SW480 (cell line): ENCODE measurements around the gene PLAU.
A peak's percentile ranks its signal among the peaks of the same experiment; 100 is the strongest.

Source experiments
- DNase-seq: peaks from one replicate; pipeline ENCODE4 v3.0.0-alpha.2; 2016; ENCODE audit warnings: low spot score

The PLAU gene

DNA sequence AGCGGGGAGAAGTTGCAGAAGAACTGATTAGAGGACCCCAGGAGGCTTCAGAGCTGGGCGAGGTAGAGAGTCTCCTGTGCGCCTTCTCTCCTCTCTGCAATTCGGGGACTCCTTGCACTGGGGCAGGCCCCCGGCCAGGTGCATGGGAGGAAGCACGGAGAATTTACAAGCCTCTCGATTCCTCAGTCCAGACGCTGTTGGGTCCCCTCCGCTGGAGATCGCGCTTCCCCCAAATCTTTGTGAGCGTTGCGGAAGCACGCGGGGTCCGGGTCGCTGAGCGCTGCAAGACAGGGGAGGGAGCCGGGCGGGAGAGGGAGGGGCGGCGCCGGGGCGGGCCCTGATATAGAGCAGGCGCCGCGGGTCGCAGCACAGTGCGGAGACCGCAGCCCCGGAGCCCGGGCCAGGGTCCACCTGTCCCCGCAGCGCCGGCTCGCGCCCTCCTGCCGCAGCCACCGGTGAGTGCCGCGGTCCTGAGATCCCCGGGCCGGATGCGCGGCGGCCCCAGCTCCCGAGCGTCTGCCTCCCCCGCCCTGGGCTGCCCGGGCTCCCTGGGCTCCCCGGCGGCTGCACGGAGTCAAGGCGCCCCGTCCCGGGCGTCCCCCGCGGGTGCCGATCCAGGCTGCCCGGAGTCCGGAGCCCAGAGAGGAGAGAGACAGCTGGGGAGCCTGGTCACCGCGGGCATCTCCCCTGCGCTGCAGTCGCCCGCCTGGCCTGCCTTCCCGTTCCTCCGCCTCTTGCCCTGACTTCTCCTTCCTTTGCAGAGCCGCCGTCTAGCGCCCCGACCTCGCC lies at the start of gene PLAU:
Gene PLAU (plus strand): TSS at position 369 of the 789 bp plus-strand sequence. CDS start 424 bp downstream, outside the sequence.
- peak; percentile 16 for DNase-seq

DNA sequence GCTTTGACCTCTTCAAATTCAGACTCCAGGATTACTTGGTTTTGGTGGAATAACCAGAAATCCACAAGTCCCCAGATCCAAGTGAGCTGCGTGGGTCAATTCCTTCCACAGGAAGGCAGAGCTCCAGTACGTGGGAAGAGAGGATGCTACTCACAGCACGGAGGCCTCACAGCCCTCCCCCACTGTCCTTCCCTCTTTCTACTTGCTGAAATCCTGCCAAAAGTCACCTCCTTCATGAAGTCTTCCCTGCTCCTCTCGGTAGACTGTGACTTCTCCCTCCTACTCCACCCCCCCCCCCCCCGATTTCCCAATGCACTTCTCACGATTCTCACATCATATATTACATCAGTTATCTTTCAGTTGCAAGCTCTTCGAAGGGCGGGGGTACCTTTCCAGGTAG lies 48.9 kb upstream of the PLAU start:
- DNase-seq = no peak

DNA sequence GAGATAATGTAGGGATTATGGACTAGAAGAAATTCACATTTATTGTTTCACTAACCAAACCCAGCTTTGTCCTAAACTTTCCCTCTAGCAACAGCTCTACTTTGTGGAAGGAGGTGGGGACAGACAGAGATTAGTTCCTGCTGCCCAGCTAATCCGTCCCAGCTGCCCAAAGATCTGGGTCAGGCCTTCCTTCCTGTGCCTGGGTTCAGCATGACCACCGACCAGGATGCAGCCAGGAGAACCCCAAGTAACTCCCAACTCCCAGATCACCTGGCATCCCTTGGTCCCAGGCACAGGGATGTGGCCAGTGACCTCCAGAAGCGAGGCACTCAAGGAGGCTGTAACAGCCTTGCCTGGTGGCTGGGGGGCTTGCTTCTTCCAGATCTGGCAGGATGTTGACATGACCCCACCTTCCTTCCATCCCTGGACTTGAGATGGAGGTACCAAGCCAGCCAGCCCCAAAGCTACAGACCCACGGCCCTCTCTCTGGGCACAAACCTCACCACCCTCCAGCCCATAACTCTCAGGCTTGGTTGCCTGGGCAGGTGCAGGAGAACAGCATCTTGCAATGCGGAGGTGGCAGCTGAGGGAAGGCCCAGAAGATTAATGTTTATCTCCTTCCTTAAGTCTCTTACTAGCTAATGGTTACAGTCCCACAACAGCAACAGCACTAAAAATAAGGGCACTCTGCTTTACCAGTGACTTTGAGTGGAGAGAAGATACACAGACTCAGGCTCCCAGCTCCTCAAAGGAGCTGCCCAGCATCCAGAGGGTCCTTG lies 47.7 kb upstream of the PLAU start:
- no peak for DNase-seq

GRCh38 chr10:73864229-73864628 lies 46.7 kb upstream of the PLAU start:
- DNase-seq = no peak

DNA sequence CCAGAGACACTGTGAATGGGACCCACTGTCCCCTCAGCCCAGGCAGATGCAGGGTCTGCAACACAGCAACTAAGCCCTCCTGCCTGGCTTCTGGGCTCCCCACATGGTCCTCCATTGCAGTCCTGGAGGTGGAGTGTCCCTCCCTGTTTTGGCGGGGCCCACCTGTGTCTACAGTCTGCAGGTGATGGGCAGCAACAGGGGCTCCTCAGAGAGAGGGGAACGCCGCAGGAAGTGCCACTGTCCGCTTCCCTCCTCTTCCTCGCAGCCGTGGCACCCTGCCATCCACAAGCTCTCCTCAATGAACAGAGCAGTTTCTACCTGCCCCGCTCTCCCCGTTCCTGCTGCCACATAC lies 45.8 kb upstream of the PLAU start:
- no peak for DNase-seq

- no peak for DNase-seq
Observed at GRCh38 chr10:73865459-73866442, 45.2 kb upstream of the PLAU start.

GRCh38 chr10:73866621-73867020 lies 44.3 kb upstream of the PLAU start:
- DNase-seq = no peak

GRCh38 chr10:73867126-73867807 lies 43.7 kb upstream of the PLAU start:
- no peak for DNase-seq

DNA sequence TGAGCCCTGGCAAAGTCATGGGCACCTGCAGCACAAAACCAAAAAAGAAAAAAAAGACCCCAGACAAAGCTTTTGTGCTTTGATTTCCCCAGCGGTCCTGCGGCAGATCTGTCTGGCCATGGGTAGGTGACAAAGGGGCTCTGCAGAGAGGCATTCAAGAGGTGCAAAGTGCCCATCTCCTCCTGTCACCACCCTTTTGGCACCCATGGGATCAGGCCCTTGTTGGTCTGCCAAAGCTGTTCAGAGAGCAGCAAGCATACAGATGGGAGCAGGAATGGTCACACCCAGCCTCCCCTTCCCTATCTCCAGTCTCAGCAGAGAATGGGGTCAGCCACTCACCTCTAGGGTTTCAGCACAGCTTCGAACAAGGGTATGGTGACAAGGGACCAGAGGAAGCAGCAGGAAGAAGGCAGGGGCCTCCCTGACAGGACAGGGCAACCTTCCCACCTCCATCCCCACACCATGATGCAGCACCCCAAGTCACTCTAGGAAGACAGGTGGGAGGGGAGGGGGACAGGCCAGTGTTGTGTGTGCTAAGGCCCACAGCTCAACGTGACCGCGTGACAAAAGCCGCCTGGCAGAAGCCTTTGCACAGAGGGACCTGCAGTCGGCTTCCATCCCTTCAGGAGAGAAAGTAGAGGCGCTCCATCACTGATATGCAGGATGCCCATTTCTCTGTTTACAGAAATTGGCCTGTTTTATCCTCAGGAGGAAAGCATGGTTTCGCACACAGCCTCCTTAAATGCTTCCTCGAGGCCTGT lies 42.9 kb upstream of the PLAU start:
- DNase-seq = no peak

- no peak for DNase-seq
Observed at GRCh38 chr10:73868655-73869195, 42.2 kb upstream of the PLAU start.

DNA sequence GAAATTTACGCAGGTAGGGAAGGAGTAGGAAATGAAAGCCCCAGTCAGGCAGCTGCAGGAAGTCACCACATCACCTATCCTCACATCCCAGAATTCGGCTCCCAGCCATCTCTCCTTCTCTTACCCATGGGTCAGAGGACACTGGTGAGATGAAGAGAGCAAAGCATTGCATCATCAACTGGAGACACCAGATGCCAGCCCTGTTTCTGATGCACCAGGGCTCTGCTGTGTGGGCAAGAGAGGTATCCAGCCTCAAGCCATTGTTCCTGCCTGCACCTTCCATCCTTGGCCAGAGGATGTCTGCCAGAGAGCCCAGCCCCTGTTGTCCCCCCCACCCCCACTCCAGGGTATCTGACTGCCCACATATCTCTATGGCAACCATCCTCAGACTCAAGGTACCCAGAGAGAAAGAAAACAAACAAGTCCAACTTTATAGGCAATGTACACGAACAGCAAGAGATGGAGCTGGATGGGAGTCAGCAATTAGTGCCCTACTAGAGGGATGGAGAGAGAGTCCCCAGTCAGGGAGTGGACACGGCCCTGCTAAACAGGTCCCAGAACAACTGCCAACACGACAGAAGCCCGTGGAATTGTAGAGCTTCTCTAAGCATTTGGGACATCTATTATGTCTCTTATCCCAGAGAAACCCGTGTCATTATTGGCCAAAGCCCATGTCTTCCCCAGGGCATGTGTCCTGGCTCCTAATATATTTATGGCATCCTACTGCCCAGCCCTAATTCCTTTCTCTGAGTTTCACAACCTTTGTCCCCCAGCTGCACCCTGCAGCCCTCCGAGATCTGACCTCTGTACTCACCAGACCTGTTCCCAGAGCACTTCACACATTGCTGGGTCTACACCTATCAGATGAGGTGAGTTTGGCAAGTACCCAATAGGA lies 39.4 kb upstream of the PLAU start:
- no peak for DNase-seq

DNA sequence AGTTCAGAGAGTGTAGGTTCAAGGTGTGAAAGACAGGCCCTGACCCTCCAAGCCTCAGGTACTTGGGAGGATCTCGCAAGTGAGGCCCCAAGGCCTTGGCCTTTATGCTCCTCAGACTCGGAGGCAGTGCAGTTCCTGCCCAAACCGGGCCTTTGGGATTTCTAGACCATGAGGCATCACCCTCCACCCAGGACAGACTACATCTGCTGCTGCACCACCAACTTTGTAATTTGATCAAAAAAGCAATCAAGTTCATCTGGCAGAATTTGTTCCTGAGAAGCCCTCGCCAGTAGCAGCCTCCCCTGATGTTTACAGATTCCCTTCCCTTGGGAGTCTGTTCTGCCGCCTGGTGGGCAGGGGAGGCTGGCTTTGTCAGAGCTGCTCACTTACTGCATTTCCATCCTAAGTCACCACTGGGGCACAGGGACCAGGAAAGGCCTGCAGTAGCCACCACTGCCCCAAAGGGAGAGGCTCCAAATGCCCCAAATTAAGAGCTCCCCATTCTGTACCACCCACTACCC lies 38.7 kb upstream of the PLAU start:
- DNase-seq = no peak

GRCh38 chr10:73873142-73873837 lies 37.6 kb upstream of the PLAU start:
- no peak for DNase-seq

DNA sequence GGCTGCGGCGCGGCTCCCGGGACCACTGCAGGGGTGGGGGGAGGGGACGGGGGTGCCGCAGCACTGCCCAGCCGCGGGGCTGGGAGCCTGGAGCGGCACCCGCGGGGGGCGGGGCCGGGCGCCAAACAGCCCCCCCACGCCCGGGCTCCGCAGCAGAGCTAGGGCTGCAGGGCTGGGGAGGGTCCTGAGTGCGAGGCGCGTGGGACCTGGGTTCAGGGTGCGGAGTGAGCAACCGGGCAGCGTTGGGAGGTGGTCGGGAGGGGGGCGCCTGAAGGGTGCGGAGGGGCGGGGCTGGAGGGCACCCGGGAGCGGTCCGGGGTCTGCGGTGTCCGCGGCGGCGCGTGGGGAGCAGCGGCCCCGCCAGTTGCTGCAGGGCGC lies 37.1 kb upstream of the PLAU start:
- no peak for DNase-seq

GRCh38 chr10:73874267-73875138 lies 36.4 kb upstream of the PLAU start, which contains the start of gene CAMK2G:
Gene CAMK2G (minus strand): TSS chr10:73874555. CDS start chr10:73874461, 94 bp downstream.
- peak; percentile 75 for DNase-seq

- no peak for DNase-seq
Observed at GRCh38 chr10:73875139-73875475, 35.8 kb upstream of the PLAU start.

- no peak for DNase-seq
Observed at GRCh38 chr10:73876157-73876556, 34.8 kb upstream of the PLAU start.

DNA sequence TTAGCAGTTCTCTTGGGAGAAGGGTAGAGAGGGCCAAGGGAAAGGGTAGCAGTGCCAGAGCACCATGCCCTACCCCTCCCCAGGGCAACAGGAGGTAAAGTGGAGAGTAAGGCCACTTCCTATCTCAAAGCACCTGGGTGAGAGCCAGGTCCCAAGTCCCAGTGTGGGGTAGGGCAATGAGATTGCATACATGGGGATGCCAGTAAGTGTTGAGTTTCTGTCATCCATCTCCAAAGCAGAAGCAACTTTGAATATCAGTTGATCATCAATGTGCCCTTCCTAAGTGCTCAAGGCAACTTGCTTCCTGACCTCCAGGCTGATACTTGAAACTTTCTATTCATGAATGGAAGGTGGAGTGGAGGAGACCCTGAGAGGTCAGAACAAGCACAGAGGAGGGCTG lies 34.4 kb upstream of the PLAU start:
- no peak for DNase-seq
